ENCODE results near the gene CYTL1. TPM values are rescaled to one million over a fixed set of nuclear protein-coding genes. Genes with fewer than 3 reads are reported as not detected.
A peak's percentile ranks its signal among the peaks of the same experiment; 100 is the strongest.

The CYTL1 gene
- total RNA-seq, 1 experiment from 2014 or later: 3.2 TPM

GRCh38 chr4:5045097-5045496 is 25.8 kb upstream of the CYTL1 start:
- Mint-ChIP-seq H3K4me3 (no peak overlapping the region), H3K9me3 (peaks cover 9% of the 10 kb centered on the region; the same call in 1 of the 2 replicates), H3K36me3 (no peaks in the 10 kb centered on the region), H3K27me3 (ENCODE audit: low read depth) (peaks cover 34% of the 10 kb centered on the region), H3K27ac (no peak overlapping the region), H3K4me1 (peaks cover 11% of the 10 kb centered on the region)
- ChIA-PET CTCF (no interaction called here), POLR2A (no interaction called here)
- DNase-seq (ENCODE audit: low spot score) (no peak), ATAC-seq (no peak)
- TF ChIP-seq CBFB (CRISPR knock-in tag; IDR thresholded peaks at IDR 0.05; ENCODE audit: low read depth): no peak
- TF ChIP-seq, protein P1, sequence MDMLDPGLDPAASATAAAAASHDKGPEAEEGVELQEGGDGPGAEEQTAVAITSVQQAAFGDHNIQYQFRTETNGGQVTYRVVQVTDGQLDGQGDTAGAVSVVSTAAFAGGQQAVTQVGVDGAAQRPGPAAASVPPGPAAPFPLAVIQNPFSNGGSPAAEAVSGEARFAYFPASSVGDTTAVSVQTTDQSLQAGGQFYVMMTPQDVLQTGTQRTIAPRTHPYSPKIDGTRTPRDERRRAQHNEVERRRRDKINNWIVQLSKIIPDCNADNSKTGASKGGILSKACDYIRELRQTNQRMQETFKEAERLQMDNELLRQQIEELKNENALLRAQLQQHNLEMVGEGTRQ (CRISPR knock-in tag; IDR thresholded peaks at IDR 0.05): 0 out of 2 replicates have a peak, but pooled peaks have one; percentile 29
- no peak for TF ChIP-seq ZBTB21 (CRISPR knock-in tag; IDR thresholded peaks at IDR 0.05; ENCODE audit: borderline replicate concordance)

GRCh38 chr4:5044341-5044740 is 25.1 kb upstream of the CYTL1 start:
- no peak for TF ChIP-seq FOXJ3 (CRISPR knock-in tag; IDR thresholded peaks at IDR 0.05; ENCODE audit: borderline replicate concordance)
- TF ChIP-seq CREM (CRISPR knock-in tag; IDR thresholded peaks at IDR 0.05): no peak
- TF ChIP-seq, protein P2, sequence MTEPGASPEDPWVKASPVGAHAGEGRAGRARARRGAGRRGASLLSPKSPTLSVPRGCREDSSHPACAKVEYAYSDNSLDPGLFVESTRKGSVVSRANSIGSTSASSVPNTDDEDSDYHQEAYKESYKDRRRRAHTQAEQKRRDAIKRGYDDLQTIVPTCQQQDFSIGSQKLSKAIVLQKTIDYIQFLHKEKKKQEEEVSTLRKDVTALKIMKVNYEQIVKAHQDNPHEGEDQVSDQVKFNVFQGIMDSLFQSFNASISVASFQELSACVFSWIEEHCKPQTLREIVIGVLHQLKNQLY (CRISPR knock-in tag; IDR thresholded peaks at IDR 0.05): no peak
- no peak for TF ChIP-seq ERG (CRISPR knock-in tag; IDR thresholded peaks at IDR 0.05)
- TF ChIP-seq OVOL2 (CRISPR knock-in tag; IDR thresholded peaks at IDR 0.05; ENCODE audit: borderline replicate concordance): no peak
- DNase-seq (ENCODE audit: low spot score): no peak
- Mint-ChIP-seq H3K27me3 (ENCODE audit: low read depth) (peaks cover 30% of the 10 kb centered on the region), H3K27ac (no peak overlapping the region), H3K4me1 (peaks cover 11% of the 10 kb centered on the region), H3K9me3 (peaks cover 9% of the 10 kb centered on the region; the same call in 1 of the 2 replicates), H3K36me3 (no peaks in the 10 kb centered on the region), H3K4me3 (no peak overlapping the region)
- POLR2A ChIA-PET: no interaction called here
- no peak for ATAC-seq
- CTCF ChIA-PET: no interaction called here

DNA sequence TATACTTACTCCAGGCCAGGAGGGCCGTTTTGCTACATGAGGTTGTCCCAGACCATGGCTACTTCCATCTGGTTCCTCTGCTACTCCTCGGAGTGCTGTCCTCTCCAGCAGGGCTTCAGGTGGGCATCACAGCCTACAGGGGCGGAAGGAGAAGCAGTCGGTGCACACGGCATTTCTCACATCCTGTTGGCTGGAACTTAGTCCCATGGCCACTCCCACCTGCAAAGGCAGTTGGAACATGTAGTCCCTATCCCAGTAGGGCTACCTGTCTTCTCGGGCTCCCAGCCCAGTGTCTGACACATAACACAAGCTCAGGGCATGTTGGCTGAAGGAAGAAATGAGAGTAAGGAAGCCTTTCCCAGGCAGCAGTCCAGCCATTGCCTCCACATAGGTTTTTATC is 24.3 kb upstream of the CYTL1 start:
- peaks cover 11% of the 10 kb centered on the region for H3K4me1 Mint-ChIP-seq
- peaks cover 9% of the 10 kb centered on the region; the same call in 1 of the 2 replicates for H3K9me3 Mint-ChIP-seq
- no peaks in the 10 kb centered on the region for H3K36me3 Mint-ChIP-seq
- CTCF ChIA-PET: interaction anchor here (1.4 kb wide), 1 partner anchor 8 kb away, joined by 7 read pairs; the partner anchor contains the start of gene STK32B
- ATAC-seq (peak; percentile 95), DNase-seq (ENCODE audit: low spot score) (peak; percentile 32)
- POLR2A ChIA-PET: no interaction called here
- no peak overlapping the region for H3K27ac Mint-ChIP-seq
- peaks cover 25% of the 10 kb centered on the region for H3K27me3 Mint-ChIP-seq (ENCODE audit: low read depth)
- peak overlapping the region; percentile 45 for H3K4me3 Mint-ChIP-seq
- TF ChIP-seq, protein P3, sequence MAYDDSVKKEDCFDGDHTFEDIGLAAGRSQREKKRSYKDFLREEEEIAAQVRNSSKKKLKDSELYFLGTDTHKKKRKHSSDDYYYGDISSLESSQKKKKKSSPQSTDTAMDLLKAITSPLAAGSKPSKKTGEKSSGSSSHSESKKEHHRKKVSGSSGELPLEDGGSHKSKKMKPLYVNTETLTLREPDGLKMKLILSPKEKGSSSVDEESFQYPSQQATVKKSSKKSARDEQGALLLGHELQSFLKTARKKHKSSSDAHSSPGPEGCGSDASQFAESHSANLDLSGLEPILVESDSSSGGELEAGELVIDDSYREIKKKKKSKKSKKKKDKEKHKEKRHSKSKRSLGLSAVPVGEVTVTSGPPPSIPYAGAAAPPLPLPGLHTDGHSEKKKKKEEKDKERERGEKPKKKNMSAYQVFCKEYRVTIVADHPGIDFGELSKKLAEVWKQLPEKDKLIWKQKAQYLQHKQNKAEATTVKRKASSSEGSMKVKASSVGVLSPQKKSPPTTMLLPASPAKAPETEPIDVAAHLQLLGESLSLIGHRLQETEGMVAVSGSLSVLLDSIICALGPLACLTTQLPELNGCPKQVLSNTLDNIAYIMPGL (CRISPR knock-in tag; IDR thresholded peaks at IDR 0.05): no peak
- TF ChIP-seq, protein P4, sequence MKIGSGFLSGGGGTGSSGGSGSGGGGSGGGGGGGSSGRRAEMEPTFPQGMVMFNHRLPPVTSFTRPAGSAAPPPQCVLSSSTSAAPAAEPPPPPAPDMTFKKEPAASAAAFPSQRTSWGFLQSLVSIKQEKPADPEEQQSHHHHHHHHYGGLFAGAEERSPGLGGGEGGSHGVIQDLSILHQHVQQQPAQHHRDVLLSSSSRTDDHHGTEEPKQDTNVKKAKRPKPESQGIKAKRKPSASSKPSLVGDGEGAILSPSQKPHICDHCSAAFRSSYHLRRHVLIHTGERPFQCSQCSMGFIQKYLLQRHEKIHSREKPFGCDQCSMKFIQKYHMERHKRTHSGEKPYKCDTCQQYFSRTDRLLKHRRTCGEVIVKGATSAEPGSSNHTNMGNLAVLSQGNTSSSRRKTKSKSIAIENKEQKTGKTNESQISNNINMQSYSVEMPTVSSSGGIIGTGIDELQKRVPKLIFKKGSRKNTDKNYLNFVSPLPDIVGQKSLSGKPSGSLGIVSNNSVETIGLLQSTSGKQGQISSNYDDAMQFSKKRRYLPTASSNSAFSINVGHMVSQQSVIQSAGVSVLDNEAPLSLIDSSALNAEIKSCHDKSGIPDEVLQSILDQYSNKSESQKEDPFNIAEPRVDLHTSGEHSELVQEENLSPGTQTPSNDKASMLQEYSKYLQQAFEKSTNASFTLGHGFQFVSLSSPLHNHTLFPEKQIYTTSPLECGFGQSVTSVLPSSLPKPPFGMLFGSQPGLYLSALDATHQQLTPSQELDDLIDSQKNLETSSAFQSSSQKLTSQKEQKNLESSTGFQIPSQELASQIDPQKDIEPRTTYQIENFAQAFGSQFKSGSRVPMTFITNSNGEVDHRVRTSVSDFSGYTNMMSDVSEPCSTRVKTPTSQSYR (CRISPR knock-in tag; IDR thresholded peaks at IDR 0.05): no peak
- TF ChIP-seq ATF1 (CRISPR knock-in tag; IDR thresholded peaks at IDR 0.05): no peak
- no peak for TF ChIP-seq ZNF396 (CRISPR knock-in tag; IDR thresholded peaks at IDR 0.05; ENCODE audit: borderline replicate concordance)
- TF ChIP-seq SOX15 (CRISPR knock-in tag; IDR thresholded peaks at IDR 0.05): no peak
- TF ChIP-seq GRHL2 (CRISPR knock-in tag; IDR thresholded peaks at IDR 0.05; ENCODE audit: insufficient replicate concordance, severe bottlenecking): no peak
- TF ChIP-seq, protein P5, sequence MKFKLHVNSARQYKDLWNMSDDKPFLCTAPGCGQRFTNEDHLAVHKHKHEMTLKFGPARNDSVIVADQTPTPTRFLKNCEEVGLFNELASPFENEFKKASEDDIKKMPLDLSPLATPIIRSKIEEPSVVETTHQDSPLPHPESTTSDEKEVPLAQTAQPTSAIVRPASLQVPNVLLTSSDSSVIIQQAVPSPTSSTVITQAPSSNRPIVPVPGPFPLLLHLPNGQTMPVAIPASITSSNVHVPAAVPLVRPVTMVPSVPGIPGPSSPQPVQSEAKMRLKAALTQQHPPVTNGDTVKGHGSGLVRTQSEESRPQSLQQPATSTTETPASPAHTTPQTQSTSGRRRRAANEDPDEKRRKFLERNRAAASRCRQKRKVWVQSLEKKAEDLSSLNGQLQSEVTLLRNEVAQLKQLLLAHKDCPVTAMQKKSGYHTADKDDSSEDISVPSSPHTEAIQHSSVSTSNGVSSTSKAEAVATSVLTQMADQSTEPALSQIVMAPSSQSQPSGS (CRISPR knock-in tag; IDR thresholded peaks at IDR 0.05; ENCODE audit: borderline replicate concordance, low read depth): no peak
- TF ChIP-seq, protein P6, sequence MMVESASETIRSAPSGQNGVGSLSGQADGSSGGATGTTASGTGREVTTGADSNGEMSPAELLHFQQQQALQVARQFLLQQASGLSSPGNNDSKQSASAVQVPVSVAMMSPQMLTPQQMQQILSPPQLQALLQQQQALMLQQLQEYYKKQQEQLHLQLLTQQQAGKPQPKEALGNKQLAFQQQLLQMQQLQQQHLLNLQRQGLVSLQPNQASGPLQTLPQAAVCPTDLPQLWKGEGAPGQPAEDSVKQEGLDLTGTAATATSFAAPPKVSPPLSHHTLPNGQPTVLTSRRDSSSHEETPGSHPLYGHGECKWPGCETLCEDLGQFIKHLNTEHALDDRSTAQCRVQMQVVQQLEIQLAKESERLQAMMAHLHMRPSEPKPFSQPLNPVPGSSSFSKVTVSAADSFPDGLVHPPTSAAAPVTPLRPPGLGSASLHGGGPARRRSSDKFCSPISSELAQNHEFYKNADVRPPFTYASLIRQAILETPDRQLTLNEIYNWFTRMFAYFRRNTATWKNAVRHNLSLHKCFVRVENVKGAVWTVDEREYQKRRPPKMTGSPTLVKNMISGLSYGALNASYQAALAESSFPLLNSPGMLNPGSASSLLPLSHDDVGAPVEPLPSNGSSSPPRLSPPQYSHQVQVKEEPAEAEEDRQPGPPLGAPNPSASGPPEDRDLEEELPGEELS (CRISPR knock-in tag; IDR thresholded peaks at IDR 0.05): no peak
- no peak for TF ChIP-seq ZSCAN18 (CRISPR knock-in tag; IDR thresholded peaks at IDR 0.05)
- TF ChIP-seq, protein P7, sequence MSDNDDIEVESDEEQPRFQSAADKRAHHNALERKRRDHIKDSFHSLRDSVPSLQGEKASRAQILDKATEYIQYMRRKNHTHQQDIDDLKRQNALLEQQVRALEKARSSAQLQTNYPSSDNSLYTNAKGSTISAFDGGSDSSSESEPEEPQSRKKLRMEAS (CRISPR knock-in tag; IDR thresholded peaks at IDR 0.05): peak; percentile 66; the same call in 1 of the 2 replicates
- TF ChIP-seq CREB1 (CRISPR knock-in tag; IDR thresholded peaks at IDR 0.05): no peak

Data from WTC11 (cell line).